SKM-1 treated with dmso at 0.1 percent for 144 hours (cell line): Measurements from ENCODE around the gene EXOC6.

Source experiments
- DNase-seq: peaks from one replicate; lab custom pipeline; 2025; ENCODE audit not compliant: unreplicated experiment; lab: John Stamatoyannopoulos, UW

Gene EXOC6

DNA sequence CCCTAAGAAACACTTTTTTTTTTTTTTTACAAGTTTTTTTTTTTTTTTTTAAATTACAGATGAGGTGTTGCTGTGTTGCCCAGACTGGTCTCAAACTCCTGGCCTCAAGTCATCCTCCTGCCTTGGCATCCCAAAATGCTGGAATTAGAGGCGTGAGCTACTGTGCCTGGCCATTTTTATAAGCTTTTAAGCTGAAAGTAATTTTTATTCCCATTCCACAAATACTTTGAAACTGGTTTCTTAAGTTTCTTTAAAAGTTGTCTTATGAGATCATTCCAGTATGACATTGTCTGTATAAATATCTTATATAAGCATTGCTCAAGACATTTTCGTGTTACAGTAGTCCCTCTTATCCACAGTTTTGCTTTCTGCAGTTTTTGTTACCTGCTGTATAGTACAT, 150.9 kb downstream of the EXOC6 start:
- no peak for DNase-seq

DNA sequence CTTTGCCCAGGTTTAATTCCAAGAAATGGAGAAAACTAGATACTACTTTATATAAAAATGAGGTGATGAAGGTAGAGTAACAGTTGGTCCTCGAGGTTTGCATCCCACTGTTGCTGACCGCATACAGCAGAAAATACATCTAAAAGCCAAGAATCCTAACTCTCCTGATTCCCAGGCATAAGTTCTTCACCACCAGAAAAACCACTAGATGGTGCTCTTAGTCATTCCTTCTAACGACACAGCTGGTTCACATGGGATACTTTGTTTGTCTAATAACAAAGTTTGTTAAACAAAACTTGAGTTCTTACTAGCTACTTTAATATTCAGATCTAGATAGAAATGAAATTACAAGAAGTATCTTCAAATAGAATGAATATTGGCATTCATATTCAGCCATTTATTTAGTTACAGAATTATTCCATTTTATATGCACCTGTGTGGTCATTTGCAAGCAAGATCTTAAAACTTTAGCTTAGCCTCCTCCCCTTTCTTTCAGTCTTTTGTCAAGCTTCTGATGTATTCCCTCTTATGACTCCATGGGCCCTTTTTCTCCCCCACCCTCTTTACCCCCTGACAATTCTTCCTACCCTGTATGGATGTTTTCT, 158.2 kb downstream of the EXOC6 start:
- peak; percentile 10 for DNase-seq

DNA sequence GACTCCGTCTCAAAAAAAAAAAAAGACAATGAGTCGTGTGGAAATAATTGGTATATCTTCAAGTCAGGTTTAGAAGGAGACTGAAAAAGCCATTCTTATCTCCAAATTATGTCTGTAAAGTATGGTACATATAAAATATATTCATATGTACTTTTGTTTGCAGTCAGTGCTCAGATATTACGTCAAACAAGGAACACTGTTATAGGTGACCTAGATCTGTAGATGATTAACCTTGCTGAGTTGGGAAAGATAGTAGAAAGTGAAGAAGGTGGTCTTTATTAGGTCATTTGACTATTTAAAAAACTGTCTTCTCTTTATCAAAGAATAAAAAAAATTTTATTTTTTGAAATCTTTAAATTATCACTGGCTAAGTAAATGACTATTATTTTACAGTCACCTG, 167.4 kb downstream of the EXOC6 start:
- DNase-seq: no peak

- no peak for DNase-seq
Measured at GRCh38 chr10:93023013-93023650, 174.8 kb downstream of the EXOC6 start.

GRCh38 chr10:93026072-93026471, 177.8 kb downstream of the EXOC6 start:
- DNase-seq: no peak

DNA sequence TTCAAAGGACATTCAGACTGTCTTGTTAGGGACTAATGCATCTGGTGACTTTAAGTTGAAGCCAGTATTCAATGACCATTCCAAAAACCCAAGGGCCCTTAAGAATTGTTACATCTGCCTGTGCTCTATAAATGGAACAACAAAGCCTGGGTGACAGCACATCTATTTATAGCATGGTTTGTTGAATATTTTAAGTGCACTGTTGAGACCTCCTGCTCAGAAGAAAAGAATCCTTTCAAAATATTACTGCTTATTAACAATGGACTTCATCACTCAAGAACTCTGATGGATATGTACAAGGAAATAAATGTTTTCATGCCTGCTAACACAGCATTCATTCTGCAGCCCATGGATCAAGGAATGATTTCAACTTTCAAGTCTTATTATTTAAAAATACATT, 179.2 kb downstream of the EXOC6 start:
- no peak for DNase-seq

- DNase-seq: no peak
Measured at GRCh38 chr10:93028883-93029282, 180.6 kb downstream of the EXOC6 start.

- no peak for DNase-seq
Measured at GRCh38 chr10:93030409-93030808, 182.1 kb downstream of the EXOC6 start.

DNA sequence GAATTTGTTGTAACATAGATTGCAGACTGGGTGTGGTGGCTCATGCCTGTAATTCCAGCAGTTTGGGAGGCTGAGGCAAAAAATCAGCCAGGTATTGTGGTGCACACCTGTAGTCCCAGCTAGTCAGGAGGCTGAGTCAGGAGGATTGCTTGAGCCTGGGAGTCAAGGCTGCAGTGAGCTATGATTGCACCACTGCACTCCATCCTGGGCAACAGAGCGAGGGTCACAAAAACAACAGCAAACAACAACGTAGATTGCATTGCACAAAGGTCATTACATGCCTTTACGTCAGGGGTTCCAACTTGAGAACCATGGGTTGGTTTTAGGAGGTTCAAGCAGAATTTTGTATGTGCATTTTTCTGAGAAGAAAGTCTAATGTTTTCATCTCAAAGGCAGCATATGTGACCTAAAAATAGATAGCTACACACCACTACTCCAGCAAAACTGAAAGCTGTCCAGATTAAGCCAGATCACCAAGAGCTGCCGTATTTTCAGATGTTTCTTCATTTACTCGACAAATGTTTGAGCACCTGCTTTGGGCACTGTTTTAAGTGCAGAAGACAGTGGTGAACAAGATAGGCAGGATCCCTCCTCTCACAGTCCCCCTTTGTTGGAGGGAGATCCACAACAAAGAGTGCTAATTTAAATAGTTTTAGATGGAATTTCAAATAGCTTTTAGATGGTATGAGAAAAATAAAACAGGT, 183.9 kb downstream of the EXOC6 start:
- no peak for DNase-seq

DNA sequence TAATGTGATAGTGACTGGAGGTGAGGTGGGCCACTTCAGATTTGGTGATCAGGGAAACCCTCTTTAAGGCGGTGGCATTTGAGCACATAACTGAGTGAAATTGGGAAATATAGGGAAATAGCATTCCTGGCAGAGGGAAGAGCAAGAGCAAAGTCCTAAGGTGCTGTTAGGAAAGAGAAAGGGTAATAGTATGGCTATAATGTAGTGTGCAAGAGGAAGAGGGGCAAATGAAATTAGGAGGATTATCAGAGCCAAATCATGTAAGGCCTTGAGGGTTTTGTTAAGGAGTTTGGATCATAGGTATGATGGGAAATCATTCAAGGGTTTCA, 184.5 kb downstream of the EXOC6 start:
- no peak for DNase-seq

DNA sequence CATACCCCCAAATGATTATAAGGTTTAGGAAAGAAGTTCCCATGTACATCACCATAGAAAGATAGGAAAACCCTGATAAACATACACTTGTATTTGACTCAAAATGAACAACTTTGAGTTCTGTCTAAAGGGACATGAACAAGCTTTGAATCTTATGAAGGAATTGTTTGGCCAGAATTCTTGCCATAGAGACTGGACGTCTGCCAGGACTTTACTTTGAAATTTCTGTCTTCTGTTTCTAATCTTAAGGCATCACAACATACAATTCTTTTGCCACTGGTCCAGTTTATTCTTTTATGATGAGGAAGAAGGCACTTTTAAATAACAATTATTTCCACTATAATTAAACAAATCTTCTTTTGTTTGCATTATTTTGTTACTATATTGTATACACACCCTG, 186.1 kb downstream of the EXOC6 start:
- no peak for DNase-seq

GRCh38 chr10:93039110-93039509, 190.8 kb downstream of the EXOC6 start:
- no peak for DNase-seq

- peak; percentile 47 for DNase-seq
Measured at GRCh38 chr10:93039721-93040120, 191.4 kb downstream of the EXOC6 start.

DNA sequence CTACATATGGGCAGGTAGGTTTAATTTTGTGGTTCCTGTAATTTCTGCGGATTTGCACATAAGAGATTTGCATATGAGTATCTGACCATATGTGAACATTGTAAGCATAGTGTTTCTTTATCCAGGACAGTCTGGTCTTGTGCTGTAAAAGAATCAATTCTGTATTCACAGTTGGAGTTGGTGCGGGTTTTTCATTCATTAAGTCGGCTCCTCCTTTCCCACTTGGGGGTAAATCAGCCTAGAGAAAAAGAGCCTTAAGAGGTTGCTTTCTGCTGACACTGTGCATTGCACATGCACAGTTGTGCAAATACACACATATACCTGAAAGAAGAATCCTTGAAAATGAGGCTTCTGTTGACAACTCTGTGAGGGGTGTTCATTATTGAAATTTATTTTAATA, 206.2 kb downstream of the EXOC6 start:
- DNase-seq: no peak

GRCh38 chr10:93058139-93058538, 209.8 kb downstream of the EXOC6 start:
- no peak for DNase-seq

GRCh38 chr10:93059975-93060886, 211.9 kb downstream of the EXOC6 start, which contains the start of gene CYP26C1:
CYP26C1 (plus strand) TSS chr10:93060798; CDS start chr10:93061264, 466 bp downstream.
- no peak for DNase-seq

- DNase-seq: no peak
Measured at GRCh38 chr10:93060887-93061593, 212.7 kb downstream of the EXOC6 start.

- no peak for DNase-seq
Measured at GRCh38 chr10:93061594-93062513, 213.5 kb downstream of the EXOC6 start.

- no peak for DNase-seq
Measured at GRCh38 chr10:93062514-93063143, 214.3 kb downstream of the EXOC6 start.
